HG03097 (cell line): ENCODE data around the gene MTMR3.

Experiments
- ATAC-seq: cut with Tn5 transposase; IDR thresholded peaks from one replicate; pipeline ENCODE4 v1.9.1; 2021; ENCODE audit not compliant: unreplicated experiment, low FRiP score

Gene MTMR3

GRCh38 chr22:30021881-30022619, 139.1 kb downstream of the MTMR3 start:
- no peak for ATAC-seq

DNA sequence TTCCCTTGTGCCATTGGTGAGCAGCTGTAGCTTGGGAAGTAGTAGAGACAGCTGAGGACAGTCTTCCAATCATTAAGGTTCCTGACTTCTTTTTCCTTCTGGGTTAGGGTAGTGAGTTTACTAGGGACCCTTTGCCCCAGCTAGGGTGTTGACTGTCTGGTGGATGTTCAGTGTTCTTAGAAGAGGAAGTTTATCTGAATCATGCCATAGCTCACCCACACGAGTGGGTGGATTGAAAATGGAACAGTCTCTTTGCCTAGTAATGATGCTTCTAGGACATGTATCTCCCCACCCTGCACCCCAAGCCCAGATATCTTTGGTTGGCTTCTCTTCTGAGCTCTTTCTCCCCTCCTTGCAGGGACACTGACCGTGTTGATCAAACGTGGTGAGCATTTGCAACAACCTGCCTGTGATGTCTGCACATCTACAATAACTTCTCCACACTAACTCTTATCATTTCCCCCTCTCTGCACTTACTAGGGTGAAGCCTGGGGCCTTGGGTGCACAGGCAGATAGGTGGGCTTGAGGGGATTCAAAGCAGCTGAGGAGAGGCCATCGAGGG, 140.2 kb downstream of the MTMR3 start:
- no peak for ATAC-seq

GRCh38 chr22:30024231-30024630, 141.3 kb downstream of the MTMR3 start:
- no peak for ATAC-seq

DNA sequence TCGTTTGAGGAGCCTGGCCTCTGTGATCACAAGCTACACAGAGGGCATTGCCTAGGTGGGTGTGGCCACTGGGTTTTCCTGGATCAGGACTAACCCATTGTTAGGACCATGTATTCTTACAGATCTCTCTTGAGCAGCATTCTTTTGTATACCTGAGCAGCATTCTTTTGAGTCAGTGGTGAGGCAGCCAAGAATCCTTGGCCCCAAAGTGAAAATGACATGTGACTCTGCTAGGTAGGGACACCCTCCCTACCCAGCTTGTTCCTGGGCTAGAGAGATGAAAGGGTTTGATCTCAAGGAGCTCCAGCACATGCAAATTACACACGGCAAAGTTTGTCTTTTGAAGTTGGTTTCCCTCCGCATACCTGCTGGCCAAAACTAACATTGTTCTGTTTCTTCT, 142.2 kb downstream of the MTMR3 start:
- no peak for ATAC-seq

DNA sequence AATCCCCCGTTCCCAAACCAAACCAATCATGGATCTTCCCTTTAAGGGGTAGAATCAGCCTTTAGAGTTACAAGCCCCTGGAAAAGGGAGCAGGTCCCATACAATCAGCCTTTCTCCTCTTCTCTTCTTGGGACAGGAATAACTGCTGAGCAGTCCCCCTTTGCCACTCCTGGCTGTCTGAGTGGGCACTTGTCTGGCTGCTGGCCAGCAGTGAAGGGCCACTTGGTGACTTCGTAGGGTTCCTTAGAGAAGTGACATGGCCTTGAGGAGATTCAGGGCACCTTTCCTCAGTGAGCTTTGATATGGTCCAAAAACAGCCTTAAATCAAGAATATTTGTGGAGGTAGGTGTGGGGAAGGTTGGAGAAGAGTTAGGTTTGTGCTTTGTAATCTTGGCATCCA, 143.8 kb downstream of the MTMR3 start:
- no peak for ATAC-seq

DNA sequence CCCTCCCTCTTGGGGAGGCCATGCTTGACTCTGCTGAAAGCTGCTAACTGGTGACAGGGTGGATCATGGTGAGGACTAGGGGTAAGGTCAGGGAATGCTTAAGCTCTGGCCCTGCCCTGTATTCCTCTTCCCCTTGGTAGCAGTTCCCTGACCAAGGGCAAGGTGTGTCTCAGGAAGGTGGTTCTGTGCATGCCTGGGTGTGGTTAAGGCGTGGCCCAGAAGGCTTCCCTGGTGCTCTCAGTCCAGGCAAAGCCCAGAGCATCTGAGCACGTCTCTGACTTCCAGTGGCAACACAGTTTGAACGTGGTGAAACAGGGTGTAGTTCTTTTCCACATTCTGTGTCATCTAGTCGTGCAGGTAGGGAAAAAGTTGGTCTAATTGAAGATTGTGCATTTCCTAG, 144.2 kb downstream of the MTMR3 start:
- no peak for ATAC-seq

DNA sequence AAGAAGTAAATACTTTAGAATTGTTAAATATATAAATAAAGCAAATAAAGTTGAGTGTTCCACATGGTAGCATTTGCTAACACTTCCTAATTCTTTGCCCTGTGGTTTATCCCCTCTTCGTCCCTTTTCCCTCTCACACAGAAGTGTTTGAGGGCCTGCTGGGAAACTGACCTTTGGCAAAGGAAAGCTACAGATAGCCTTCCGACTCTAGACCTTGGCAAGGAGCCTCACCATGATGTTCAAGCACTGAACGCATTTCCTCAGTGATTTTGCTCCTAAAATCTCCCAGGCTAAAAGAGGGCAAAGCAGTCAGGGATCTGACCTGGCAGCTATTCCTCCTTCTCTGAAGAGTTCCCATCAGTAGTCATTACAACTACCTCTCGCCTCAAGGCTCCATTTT, 144.8 kb downstream of the MTMR3 start:
- no peak for ATAC-seq

- no peak for ATAC-seq
These were observed 145.8 kb downstream of the MTMR3 start for GRCh38 chr22:30028731-30029130.

DNA sequence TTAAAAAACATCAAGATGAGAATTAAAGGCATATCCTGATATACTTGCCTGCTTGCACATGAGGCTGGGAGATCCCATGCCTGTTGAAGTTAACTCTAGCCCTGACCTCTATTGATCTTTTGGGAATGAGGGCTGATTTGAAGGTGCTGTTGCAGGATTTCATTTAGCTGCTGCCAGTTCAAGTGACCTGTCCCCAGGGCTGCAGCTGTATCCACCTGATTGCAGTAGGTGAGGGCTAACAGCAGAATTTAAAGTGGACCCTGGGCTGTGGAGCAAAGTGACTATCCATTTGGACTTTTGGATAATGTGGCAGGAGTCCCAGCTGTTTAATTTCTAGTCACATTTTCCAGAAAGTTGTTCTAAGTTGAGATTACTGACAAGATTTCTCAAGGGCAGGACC, 146.5 kb downstream of the MTMR3 start:
- no peak for ATAC-seq

- no peak for ATAC-seq
These were observed 147.4 kb downstream of the MTMR3 start for GRCh38 chr22:30030329-30030728.

- no peak for ATAC-seq
These were observed 148.4 kb downstream of the MTMR3 start for GRCh38 chr22:30031328-30031727.

GRCh38 chr22:30031764-30032455, 148.9 kb downstream of the MTMR3 start:
- ATAC-seq: no peak

DNA sequence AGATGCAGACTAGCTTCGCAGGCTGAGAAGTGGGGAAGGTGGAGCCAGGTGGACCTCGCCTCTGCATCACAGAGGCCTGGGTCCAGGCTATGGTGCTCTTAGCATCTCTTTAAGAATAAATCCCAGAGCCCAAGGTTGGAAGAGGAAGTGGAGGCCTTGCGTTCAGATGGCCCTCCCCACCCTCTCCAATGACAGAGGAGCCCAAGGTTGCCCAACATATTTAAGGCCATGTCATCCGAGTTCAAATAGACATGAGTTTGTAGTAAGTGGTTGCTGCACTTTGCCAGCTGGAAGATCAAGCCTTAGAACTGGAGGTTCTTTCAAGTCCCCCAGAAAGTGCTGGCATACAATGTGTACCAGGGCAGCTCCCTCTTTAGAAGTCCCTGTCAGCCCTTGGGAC, 150.2 kb downstream of the MTMR3 start:
- no peak for ATAC-seq

DNA sequence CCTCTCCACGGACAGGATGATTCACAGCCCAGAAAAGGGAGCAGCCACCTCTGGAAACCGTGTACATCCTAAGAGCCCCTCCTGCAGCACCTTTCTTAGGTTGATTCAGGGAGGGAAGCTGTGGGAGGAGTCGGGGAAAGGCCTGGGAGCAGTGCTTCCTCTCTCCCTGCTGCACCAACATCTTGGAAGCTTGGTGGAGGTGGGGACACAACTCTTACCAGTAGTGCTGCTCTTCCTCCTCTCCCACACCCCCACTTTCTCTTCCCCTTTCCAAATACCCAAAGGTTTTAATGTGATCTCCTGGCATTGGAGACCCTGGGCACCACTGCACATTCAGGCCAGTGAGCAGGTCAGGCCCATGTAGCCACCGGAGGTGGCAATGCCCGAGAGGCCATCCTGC, 150.9 kb downstream of the MTMR3 start:
- no peak for ATAC-seq

- ATAC-seq: no peak
These were observed 153.7 kb downstream of the MTMR3 start for GRCh38 chr22:30036656-30037055.

GRCh38 chr22:30038219-30038618, 155.2 kb downstream of the MTMR3 start:
- no peak for ATAC-seq

DNA sequence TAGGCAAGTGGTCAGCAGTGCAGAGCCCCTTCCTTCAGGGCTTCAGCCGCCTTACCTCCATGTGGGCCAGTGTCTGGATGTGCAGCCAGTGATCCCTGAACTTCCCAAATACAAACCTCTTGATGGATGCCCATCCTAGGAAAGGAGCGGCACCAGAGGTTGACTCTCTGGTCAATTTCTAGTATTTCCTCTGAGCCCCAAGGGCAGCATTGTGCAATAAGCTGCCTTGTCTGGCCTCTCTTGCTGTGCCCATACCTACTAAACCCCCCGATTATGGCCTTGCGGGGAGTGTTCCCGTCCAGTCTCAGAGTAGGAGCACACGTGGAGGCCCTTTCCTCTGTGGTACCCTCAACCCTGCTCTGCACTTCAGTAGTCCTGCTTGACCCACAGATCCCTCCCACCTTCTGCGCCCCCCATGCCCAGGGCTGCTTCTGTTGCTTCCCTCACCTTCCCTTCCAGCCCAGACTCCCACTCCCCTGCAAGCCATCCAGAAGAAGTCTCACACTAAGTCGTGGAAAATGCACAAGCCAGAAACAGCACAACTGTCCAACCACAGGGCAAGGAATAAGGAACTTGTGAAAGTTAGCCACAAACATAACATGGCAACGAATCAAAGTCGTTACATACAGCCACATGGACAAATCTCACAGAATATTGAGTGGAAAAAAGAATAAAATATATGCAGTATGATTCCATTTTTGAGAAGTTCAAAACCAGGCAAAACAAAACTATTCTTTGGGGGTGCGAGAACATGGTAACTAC, 157.7 kb downstream of the MTMR3 start:
- ATAC-seq: no peak

DNA sequence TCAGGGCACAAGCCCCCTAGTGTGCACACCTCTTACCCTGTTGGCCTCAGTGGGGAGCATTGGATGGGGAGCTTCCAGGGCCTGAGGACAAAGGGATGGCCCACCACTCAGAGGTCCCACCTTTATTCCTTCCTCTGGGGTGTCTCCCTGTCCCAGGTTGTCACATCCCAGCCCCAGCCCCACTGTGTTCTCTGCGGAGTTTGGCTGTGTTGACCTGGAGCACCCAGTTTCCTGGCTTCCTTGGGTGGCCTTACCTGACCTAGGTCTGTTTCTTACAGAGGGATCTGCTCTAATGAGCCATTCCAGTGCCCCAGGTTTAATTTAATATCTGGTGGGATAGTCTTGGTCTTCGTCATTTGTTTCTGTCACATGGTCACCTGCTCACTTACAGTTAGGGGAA, 158.5 kb downstream of the MTMR3 start:
- no peak for ATAC-seq

- ATAC-seq: no peak
These were observed 158.9 kb downstream of the MTMR3 start for GRCh38 chr22:30041881-30042280.

DNA sequence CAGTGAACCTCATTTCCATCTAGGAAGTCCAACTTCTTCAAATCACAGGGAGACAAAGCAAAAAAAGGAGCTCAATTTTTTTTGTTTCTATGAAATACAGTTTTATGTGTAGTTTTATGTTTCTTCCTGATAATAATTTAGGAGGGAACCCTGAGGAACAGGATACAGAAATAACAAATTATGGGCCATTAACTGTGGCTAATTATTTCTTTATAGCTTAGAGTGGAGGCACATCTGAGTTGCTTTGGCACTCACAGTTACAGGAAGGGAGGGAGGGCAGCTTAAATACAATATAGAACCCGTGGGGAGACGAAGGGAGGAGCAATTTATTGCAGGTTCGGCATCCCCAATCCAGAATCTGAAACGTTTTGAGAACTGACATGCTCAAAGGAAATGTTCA, 160.2 kb downstream of the MTMR3 start:
- ATAC-seq: no peak

- ATAC-seq: no peak
These were observed 161.4 kb downstream of the MTMR3 start for GRCh38 chr22:30044369-30044768.
